Hematopoietic multipotent progenitor cell treated with erythropoietin and hydrocortisone succinate and interleukin-3 and kit ligand, for 17 days (in vitro differentiated cells): ENCODE data around the gene OR9Q1.
"Not testable (repeated sequence)": the region's sequence is repeated elsewhere in the genome, so short reads cannot be mapped to it uniquely, and the experiment has no call there.

ENCODE experiments used
- DNase-seq: peaks from one replicate; pipeline ENCODE4 v3.0.0-alpha.2; 2015; ENCODE audit warnings: low spot score

The OR9Q1 gene

DNA sequence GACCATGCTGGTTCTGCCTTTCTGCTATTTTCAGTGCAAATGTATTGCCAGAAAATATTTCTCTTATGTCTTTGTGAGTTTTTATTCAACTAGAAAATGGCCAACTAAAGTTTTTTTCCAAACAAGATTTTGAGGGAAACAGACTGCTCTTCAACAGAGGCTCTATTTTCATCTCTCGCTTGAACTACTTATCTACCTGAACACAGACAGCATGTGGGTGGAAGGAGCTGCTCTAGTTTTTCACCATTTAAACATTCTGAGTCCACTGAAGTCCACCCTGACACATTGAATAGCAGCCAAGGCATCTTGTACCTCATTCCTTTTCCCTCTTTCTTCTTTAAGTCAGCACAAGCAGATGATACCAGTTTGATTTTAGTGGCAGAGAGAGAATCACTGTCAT lies 111.5 kb downstream of the OR9Q1 start:
- no peak for DNase-seq

DNA sequence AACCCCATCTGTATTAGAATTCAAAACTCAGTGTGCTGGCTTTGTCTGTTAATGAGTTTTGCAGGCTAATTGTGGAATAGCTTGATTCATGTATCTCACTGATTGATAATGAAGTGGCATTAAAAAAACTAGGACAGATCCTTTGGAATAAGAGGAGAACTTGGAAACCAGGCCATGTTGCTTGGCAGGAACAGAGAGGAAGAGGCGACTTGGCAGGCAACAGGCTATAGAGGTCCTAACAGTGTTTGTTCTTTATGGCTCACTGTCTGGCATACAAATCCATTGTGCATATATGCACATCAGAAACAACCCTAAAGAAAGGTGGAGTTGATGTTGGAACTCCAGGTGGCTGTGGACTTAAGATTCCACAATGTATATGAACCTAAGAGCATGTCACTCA lies 119.1 kb downstream of the OR9Q1 start:
- DNase-seq, result no peak

GRCh38 chr11:58152781-58153180 lies 129.1 kb downstream of the OR9Q1 start:
- no peak for DNase-seq

- no peak for DNase-seq
Observed at GRCh38 chr11:58164389-58164788, 140.7 kb downstream of the OR9Q1 start.

GRCh38 chr11:58164990-58165389 lies 141.3 kb downstream of the OR9Q1 start:
- DNase-seq, result no peak

DNA sequence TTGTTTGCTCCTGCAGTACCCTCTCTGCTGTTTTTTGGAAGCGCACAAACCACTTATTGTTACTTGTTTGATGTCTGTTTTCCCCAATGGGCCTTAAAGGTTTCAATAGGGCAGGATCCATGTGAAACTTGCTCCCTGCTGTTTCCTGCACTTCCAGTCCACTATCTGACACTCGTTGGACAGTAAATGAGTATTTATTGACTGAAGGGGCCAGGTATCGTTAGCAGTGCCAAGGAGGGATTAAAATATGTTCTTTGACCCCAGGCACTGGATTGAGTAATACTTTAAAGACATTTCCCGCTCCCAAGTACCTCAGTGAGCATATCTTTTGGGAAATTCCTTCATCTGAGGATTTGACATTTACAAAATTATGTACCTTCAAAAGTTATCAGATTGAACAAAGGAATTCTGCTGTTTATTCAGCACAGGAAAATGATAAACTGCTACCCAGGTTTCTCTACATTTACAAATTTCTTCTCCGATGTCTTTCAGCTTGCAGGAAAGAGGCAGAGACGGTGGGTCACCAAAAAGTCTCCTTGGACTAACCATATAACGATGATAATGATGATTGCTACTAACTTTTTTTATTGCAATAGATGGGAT lies 141.9 kb downstream of the OR9Q1 start:
- DNase-seq, result no peak

DNA sequence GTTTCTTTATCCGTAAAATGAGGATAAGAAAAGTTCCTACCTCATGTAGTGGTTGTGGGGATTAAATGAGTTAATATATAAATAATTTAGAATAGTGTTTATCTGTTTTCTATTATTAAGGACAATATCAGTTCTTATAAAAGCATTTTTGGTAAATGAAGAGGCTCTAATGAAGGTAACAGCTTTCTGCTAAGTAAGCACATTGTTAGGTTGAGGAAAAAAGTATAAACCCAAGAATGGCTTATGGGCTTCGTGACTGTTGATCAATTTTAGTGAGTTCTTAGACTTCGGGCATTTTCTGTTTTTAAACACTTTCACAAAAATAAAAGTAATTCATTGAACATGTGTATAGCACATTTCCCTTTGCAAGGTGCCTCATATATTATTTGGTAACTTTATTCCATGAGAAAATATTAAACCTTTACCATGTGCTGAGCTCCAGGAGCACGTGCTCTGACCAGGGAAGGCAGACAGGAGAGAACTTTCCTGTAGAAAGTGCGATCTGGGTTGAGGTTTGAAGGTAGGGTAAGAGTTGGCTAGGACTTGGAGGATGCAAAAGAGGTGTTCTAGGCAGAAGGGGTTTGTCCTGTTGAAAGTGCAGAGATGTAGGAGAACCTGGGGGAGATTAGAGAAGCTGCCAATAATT lies 153.9 kb downstream of the OR9Q1 start:
- no peak for DNase-seq

DNA sequence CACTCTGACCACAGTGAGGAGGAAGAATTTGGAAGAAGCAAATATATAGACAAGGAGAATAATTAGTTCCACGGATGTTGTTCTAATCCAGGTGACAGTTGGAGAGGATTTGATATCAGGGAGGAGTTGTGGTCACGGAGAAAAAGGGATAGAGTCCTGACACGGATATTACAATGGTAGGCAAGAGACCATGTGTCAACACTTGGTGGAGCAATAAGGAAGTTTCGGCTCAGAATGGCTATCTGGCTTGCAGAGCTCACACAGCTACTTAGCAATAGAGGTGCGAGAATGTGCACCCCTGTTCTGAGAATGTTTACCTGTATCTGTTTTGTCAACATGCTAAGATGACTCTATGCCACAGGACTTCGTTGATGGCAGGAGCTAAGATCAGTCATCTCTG lies 154.8 kb downstream of the OR9Q1 start:
- no peak for DNase-seq

GRCh38 chr11:58179648-58180047 lies 156.0 kb downstream of the OR9Q1 start:
- DNase-seq, result no peak

GRCh38 chr11:58186938-58187337 lies 163.3 kb downstream of the OR9Q1 start:
- no peak for DNase-seq

GRCh38 chr11:58188770-58189169 lies 165.1 kb downstream of the OR9Q1 start, which contains the start of gene OR9Q2:
Gene OR9Q2 (plus strand): TSS chr11:58189070. CDS start chr11:58190491, 1,421 bp downstream.
- no peak for DNase-seq

DNA sequence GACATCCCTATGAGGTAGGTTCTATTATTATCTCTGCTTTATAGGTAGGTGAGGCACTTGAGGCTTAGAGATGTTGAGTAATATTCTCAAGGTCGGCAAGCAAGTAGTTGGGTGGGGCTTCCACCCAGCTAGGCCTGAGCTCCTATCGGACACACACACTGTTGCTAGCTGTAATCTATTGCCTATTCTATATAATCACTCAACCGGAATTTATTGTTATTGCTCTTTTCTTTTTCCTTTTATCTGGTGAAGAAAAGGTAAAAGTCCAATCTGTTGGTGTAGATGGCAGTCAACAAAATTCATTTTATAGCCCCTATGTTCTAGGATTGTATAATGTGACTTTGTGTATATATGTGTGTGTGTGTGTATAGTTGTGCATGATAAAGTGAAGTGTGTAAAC lies 168.5 kb downstream of the OR9Q1 start:
- no peak for DNase-seq

GRCh38 chr11:58193391-58193790 lies 169.7 kb downstream of the OR9Q1 start:
- no peak for DNase-seq

DNA sequence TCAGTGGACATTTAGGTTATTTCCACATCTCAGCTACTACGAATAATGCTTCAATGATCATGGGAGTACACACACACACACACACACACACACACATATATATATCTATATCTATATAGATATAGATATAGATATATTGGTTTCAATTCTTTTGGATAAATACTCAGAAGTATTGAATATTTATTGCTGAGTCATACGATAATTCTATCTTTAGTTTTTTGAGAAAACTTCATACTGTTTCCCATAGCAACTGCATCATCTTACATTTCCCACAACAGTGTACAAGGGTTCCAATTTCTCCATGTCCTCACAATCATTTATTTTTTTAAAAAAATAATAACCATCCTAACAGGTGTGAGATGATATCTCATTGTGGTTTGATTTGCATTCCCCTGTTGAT lies 172.3 kb downstream of the OR9Q1 start:
- DNase-seq, result no peak

- no peak for DNase-seq
Observed at GRCh38 chr11:58199271-58199670, 175.6 kb downstream of the OR9Q1 start.

DNA sequence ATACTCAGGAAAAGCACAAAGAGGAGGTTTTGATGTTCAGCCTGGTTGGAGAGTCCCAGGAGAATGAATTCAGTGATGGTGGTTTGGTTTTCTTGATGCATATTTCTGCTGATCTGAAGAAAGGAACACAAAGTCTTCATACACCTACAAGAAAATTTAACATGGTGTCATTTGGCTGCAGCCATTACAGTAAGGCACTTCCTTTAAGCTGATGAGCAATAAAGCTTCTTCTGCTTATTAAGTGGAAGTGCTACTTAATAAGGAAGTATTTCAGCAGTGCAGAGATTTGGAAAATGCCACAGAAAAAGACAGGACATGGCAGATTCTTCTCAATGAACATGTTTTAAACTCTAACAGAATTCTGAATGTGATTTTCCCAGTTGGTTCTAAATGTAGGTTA lies 180.4 kb downstream of the OR9Q1 start, which contains the start of gene OR1S2:
OR1S2 (minus strand) TSS at position 101 of the 400 bp plus-strand sequence; CDS start at position 101, 0 bp downstream.
- DNase-seq, result no peak

- not testable (repeated sequence) for DNase-seq
Observed at GRCh38 chr11:58212420-58212819, 188.7 kb downstream of the OR9Q1 start, which contains the start of gene OR1S1. Gene OR1S1 (plus strand): TSS chr11:58212720.

DNA sequence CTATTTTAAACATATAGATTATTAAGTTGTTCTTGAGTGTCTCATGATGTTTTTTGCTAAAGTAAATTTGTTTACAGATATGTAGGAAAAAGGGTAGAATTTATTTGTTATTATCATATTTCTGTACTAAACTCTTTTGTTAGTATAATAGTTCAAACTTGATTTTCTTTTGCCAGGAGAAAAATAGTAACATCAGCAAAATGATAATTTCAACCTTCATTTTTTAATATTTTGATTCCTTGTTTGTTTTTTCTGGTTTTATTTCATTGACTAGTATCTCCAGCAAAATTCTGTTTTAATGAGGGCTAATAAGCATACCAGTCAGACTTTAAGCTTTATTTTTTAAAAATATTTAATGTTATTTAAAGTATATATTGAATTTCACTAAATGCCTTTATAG lies 192.8 kb downstream of the OR9Q1 start:
- no peak for DNase-seq

DNA sequence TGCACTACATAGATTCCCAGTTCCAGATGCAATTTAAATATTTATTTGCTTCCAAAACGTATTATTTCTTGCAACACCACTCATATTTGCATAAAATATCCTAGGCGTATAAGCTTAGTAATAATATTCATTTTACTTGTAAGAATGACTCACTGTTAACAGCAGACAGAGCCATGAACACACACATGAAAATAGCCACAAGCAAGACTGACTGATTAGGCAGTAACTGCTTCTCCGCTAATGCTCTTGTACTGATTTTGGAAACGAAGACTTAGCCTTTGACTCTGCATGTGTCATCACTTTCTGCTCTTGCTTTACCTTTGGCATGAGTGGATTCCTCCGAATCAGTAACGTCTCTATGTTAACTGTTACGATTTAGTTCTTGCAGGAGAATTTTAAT lies 199.0 kb downstream of the OR9Q1 start:
- DNase-seq, result no peak

DNA sequence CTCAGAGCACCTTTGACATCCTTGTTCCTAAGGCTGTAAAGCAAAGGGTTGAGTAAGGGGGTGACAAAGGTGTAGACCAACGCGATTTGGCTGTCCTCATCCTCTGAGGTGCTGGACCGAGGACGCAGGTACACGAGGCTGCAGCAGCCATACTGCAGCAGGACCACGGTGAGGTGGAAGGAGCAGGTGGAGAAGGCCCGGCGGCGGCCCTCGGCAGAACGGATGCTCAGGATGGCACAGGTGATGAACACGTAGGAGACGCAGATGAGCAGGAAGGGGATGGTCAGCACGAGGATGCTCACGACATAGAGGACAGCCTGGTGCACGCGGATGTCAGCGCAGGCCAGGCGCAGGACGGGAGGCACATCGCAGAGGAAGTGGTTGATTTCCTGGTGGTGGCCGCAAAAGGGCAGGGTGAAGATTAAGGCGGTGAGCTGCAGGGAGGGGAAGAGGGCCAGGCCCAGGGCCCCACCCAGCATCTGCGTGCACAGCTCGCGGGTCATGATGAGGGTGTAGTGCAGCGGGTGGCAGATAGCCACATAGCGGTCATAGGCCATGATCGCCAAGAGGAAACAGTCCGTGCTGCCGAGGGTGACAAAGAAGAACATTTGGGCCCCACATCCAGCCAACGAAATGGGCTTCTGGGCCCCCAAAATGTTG lies 204.4 kb downstream of the OR9Q1 start:
- no peak for DNase-seq
